OCI-LY1 (cell line): ENCODE data around the gene KDM3B.

ENCODE experiments used
- H2AFZ ChIP-seq: fragments of 200-600 bp; sonication (generic), shearing (Covaris generic); 2 replicates; pipeline ENCODE4 v1.6.0; 2014; ENCODE audit warnings: antibody characterized with exemption, mild to moderate bottlenecking, low read length
- H3F3A ChIP-seq: fragments of 200-600 bp; sonication (generic), shearing (Covaris generic); 2 replicates; pipeline ENCODE4 v1.6.0; 2014; ENCODE audit warnings: mild to moderate bottlenecking, antibody characterized with exemption, low read length, moderate library complexity; ENCODE audit not compliant: insufficient read depth
- H3K27ac ChIP-seq: fragments of 200-600 bp; sonication (generic); 2 replicates; pipeline ENCODE4 v1.5.1; 2014; ENCODE audit warnings: low read length, mixed run types, mild to moderate bottlenecking, low read depth; ENCODE audit not compliant: poor library complexity, severe bottlenecking
- H3K27me3 ChIP-seq: fragments of 200-600 bp; sonication (generic); 2 replicates; pipeline ENCODE4 v1.6.0; 2014; ENCODE audit warnings: antibody characterized with exemption, mild to moderate bottlenecking, low read length, moderate library complexity; ENCODE audit not compliant: insufficient read depth
- H3K36me3 ChIP-seq: fragments of 200-600 bp; sonication (generic); 2 replicates; pipeline ENCODE4 v1.6.1; 2014; ENCODE audit warnings: mild to moderate bottlenecking, antibody characterized with exemption, low read length, moderate library complexity, mixed read lengths; ENCODE audit not compliant: insufficient read depth
- H3K4me1 ChIP-seq: fragments of 200-600 bp; sonication (generic); 2 replicates; pipeline ENCODE4 v1.5.1; 2014; ENCODE audit warnings: mild to moderate bottlenecking, low read length, moderate library complexity; ENCODE audit not compliant: insufficient read depth, severe bottlenecking
- H3K4me2 ChIP-seq: fragments of 200-600 bp; sonication (generic), shearing (Covaris generic); 2 replicates; pipeline ENCODE4 v1.6.1; 2014; ENCODE audit warnings: low read length
- H3K4me3 ChIP-seq: fragments of 200-600 bp; sonication (generic); 2 replicates; pipeline ENCODE4 v1.5.1; 2014; ENCODE audit warnings: low read length, low read depth, mild to moderate bottlenecking, mixed read lengths; ENCODE audit not compliant: poor library complexity, severe bottlenecking
- H3K79me2 ChIP-seq: fragments of 200-600 bp; shearing (Covaris generic); 2 replicates; pipeline ENCODE4 v1.6.1; 2016; ENCODE audit warnings: mixed run types, low read length, mixed read lengths; ENCODE audit not compliant: insufficient read depth
- H3K9ac ChIP-seq: fragments of 200-600 bp; sonication (generic), shearing (Covaris generic); 2 replicates; pipeline ENCODE4 v1.6.1; 2014; ENCODE audit warnings: mild to moderate bottlenecking, low read length, mixed read lengths
- H3K9me2 ChIP-seq: fragments of 200-600 bp; sonication (generic), shearing (Covaris generic); 2 replicates; pipeline ENCODE4 v1.6.1; 2014; ENCODE audit warnings: low read depth, mild to moderate bottlenecking, low read length, mixed read lengths
- H3K9me3 ChIP-seq: fragments of 200-600 bp; shearing (Covaris generic); 2 replicates; pipeline ENCODE4 v1.6.1; 2014; ENCODE audit warnings: low read length, mixed read lengths
- H4K20me1 ChIP-seq: fragments of 200-600 bp; sonication (generic), shearing (Covaris generic); 2 replicates; pipeline ENCODE4 v1.6.0; 2016; ENCODE audit warnings: mild to moderate bottlenecking, low read length; ENCODE audit not compliant: insufficient read depth
- EZH2 ChIP-seq: fragments of 200-600 bp; sonication (generic), shearing (Covaris generic); IDR thresholded peaks from 2 replicates; pipeline ENCODE4 v1.8.0; 2017; ENCODE audit warnings: borderline replicate concordance, mixed run types, mild to moderate bottlenecking, antibody characterized with exemption, low read length, moderate library complexity, mixed read lengths
- TF ChIP-seq, protein P1 (sequence below): fragments of 200-600 bp; sonication (generic), shearing (Covaris generic); IDR thresholded peaks from 2 replicates; pipeline ENCODE4 v1.5.1; 2017; ENCODE audit warnings: mild to moderate bottlenecking, antibody characterized with exemption, low read length, moderate library complexity, mixed read lengths

KDM3B gene

DNA sequence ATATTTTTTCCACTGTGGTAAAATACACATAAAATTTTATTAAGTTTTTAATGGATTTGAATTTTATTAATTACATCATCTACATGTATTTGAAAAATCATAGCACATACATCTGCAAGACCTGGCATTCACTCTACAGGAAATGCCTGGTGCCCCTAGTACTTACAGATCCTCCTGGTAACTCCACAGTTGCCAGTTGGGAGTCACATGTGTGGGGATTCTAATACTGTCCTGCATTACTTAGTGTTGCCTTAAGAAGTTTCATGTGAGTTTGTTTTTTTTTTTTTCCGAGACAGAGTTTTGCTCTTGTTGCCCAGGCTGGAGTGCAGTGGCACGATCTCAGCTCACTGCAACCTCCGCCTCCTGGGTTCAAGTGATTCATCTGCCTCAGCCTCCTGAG lies 18.1 kb downstream of the KDM3B start:
- Histone ChIP-seq H3K9me2 (no peaks in the 10 kb centered on the region), H2AFZ (no peak overlapping the region), H3F3A (no peaks in the 10 kb centered on the region), H3K4me3 (no peak overlapping the region), H4K20me1 (no peaks in the 10 kb centered on the region), H3K4me2 (no peak overlapping the region), H3K4me1 (peaks cover 12% of the 10 kb centered on the region), H3K27me3 (no peaks in the 10 kb centered on the region), H3K27ac (no peak overlapping the region), H3K9ac (no peak overlapping the region), H3K9me3 (no peaks in the 10 kb centered on the region), H3K36me3 (peaks cover 28% of the 10 kb centered on the region; the same call in 1 of the 2 replicates), H3K79me2 (peaks cover 69% of the 10 kb centered on the region)
- TF ChIP-seq, protein P1, sequence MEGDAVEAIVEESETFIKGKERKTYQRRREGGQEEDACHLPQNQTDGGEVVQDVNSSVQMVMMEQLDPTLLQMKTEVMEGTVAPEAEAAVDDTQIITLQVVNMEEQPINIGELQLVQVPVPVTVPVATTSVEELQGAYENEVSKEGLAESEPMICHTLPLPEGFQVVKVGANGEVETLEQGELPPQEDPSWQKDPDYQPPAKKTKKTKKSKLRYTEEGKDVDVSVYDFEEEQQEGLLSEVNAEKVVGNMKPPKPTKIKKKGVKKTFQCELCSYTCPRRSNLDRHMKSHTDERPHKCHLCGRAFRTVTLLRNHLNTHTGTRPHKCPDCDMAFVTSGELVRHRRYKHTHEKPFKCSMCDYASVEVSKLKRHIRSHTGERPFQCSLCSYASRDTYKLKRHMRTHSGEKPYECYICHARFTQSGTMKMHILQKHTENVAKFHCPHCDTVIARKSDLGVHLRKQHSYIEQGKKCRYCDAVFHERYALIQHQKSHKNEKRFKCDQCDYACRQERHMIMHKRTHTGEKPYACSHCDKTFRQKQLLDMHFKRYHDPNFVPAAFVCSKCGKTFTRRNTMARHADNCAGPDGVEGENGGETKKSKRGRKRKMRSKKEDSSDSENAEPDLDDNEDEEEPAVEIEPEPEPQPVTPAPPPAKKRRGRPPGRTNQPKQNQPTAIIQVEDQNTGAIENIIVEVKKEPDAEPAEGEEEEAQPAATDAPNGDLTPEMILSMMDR: no peak
- no peak for TF ChIP-seq EZH2

DNA sequence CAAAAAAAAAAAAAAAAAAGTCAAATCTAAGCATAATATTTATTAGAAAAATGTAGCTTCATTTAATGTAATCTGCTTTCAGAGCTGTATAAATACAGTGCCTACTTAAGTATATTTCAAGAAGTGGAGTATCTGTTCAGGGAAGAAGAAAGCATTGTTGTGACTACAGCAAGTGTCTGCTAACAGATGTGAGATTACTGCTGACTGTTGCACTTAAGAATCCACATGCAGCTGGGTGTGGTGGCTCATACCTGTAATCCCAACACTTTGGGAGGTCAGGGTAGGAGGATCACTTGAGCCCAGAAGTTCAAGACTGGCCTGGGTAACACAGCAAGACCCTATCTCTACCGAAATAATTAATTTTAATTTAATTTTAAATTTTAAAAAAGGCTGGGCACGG lies 19.0 kb downstream of the KDM3B start:
- H4K20me1 ChIP-seq: no peaks in the 10 kb centered on the region
- no peak overlapping the region for H2AFZ ChIP-seq
- H3K9me2 ChIP-seq: no peaks in the 10 kb centered on the region
- H3K36me3 ChIP-seq: peaks cover 34% of the 10 kb centered on the region
- H3K9ac ChIP-seq: no peak overlapping the region
- no peaks in the 10 kb centered on the region for H3F3A ChIP-seq
- peaks cover 10% of the 10 kb centered on the region for H3K4me1 ChIP-seq
- no peak overlapping the region for H3K4me3 ChIP-seq
- no peak for TF ChIP-seq EZH2
- TF ChIP-seq, protein P1: no peak
- H3K27ac ChIP-seq: no peak overlapping the region
- H3K4me2 ChIP-seq: no peak overlapping the region
- no peaks in the 10 kb centered on the region for H3K27me3 ChIP-seq
- no peaks in the 10 kb centered on the region for H3K9me3 ChIP-seq
- H3K79me2 ChIP-seq: peaks cover 61% of the 10 kb centered on the region

DNA sequence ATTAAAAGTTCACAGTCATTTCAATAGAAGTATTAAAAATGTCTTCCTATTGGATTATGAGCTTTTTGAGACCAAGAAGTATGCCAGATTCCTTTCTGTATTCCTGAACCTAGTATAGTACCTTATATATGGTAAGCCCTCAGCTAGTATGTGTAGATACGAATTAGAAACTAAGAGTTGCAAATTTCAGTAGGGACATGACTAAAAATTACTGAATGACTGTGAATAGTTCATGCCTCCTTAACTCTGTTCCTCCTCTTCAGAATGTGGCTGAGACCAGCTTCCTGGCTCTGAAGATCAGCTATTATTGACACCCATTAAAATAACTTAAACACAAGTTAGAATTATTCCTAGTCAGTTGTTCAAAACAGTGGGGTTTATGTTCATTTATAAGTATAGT lies 19.7 kb downstream of the KDM3B start:
- H3K27me3 ChIP-seq: no peaks in the 10 kb centered on the region
- H3K4me3 ChIP-seq: no peak overlapping the region
- no peaks in the 10 kb centered on the region for H3F3A ChIP-seq
- H3K4me1 ChIP-seq: peaks cover 4% of the 10 kb centered on the region
- TF ChIP-seq, protein P1: no peak
- TF ChIP-seq EZH2: no peak
- H3K9ac ChIP-seq: no peak overlapping the region
- no peaks in the 10 kb centered on the region for H4K20me1 ChIP-seq
- no peak overlapping the region for H3K4me2 ChIP-seq
- H3K36me3 ChIP-seq: peaks cover 42% of the 10 kb centered on the region
- no peak overlapping the region for H2AFZ ChIP-seq
- H3K27ac ChIP-seq: no peak overlapping the region
- no peaks in the 10 kb centered on the region for H3K9me2 ChIP-seq
- peaks cover 53% of the 10 kb centered on the region for H3K79me2 ChIP-seq
- H3K9me3 ChIP-seq: no peaks in the 10 kb centered on the region
